Glutamatergic neuron (in vitro differentiated cells): ENCODE data around the gene PPP5C. TPM values are rescaled to one million over a fixed set of nuclear protein-coding genes. Genes with fewer than 3 reads are reported as not detected.
"Not testable (repeated sequence)": the region's sequence is repeated elsewhere in the genome, so short reads cannot be mapped to it uniquely, and the experiment has no call there.

Experiments
- DNase-seq: peaks from one replicate; pipeline ENCODE4 v3.0.0; 2022
- H3K27ac Mint-ChIP-seq: one replicate; pipeline ENCODE4 v1.8.0; 2020; ENCODE audit warnings: mild to moderate bottlenecking, mixed read lengths, inconsistent platforms; ENCODE audit not compliant: unreplicated experiment
- H3K27me3 Mint-ChIP-seq: one replicate; pipeline ENCODE4 v1.8.0; 2020; ENCODE audit warnings: mild to moderate bottlenecking, moderate library complexity, mixed read lengths, inconsistent platforms; ENCODE audit not compliant: unreplicated experiment
- H3K36me3 Mint-ChIP-seq: one replicate; pipeline ENCODE4 v1.8.0; 2020; ENCODE audit warnings: mild to moderate bottlenecking, mixed read lengths, inconsistent platforms; ENCODE audit not compliant: unreplicated experiment
- H3K4me1 Mint-ChIP-seq: one replicate; pipeline ENCODE4 v1.8.0; 2020; ENCODE audit warnings: mild to moderate bottlenecking, low read depth, mixed read lengths, inconsistent platforms; ENCODE audit not compliant: unreplicated experiment
- H3K4me3 Mint-ChIP-seq: one replicate; pipeline ENCODE4 v1.8.0; 2020; ENCODE audit warnings: mild to moderate bottlenecking, mixed read lengths, inconsistent platforms; ENCODE audit not compliant: unreplicated experiment
- H3K9me3 Mint-ChIP-seq: one replicate; pipeline ENCODE4 v1.8.0; 2020; ENCODE audit warnings: mild to moderate bottlenecking, moderate library complexity, mixed read lengths, inconsistent platforms; ENCODE audit not compliant: unreplicated experiment
- total RNA-seq: library from RNA; stranded (reverse); fragmentation: NEBNext Ultra II Directional; extraction: Animal tissue kit (Norgen Biotek cat#: 25700); gene quantifications from one replicate; pipeline ENCODE4 v1.2.1, GENCODE V29; 2021; ENCODE audit not compliant: unreplicated experiment
- TF ChIP-seq, protein P1 (sequence below): fragments of 200-600 bp; sonication (generic); IDR thresholded peaks from one replicate; pipeline ENCODE4 v1.5.0; 2021; ENCODE audit not compliant: partially characterized antibody, unreplicated experiment

PPP5C gene
- total RNA-seq, 1 donor from 2014 or later, result 85.8 TPM

GRCh38 chr19:46309056-46309455, 37.8 kb upstream of the PPP5C start:
- Mint-ChIP-seq H3K4me3 (no peak overlapping the region), H3K27ac (no peak overlapping the region), H3K27me3 (peaks cover 11% of the 10 kb centered on the region), H3K36me3 (peaks cover 18% of the 10 kb centered on the region), H3K4me1 (no peaks in the 10 kb centered on the region), H3K9me3 (peaks cover 8% of the 10 kb centered on the region)
- DNase-seq, result no peak
- TF ChIP-seq, protein P1, sequence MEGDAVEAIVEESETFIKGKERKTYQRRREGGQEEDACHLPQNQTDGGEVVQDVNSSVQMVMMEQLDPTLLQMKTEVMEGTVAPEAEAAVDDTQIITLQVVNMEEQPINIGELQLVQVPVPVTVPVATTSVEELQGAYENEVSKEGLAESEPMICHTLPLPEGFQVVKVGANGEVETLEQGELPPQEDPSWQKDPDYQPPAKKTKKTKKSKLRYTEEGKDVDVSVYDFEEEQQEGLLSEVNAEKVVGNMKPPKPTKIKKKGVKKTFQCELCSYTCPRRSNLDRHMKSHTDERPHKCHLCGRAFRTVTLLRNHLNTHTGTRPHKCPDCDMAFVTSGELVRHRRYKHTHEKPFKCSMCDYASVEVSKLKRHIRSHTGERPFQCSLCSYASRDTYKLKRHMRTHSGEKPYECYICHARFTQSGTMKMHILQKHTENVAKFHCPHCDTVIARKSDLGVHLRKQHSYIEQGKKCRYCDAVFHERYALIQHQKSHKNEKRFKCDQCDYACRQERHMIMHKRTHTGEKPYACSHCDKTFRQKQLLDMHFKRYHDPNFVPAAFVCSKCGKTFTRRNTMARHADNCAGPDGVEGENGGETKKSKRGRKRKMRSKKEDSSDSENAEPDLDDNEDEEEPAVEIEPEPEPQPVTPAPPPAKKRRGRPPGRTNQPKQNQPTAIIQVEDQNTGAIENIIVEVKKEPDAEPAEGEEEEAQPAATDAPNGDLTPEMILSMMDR, result no peak

DNA sequence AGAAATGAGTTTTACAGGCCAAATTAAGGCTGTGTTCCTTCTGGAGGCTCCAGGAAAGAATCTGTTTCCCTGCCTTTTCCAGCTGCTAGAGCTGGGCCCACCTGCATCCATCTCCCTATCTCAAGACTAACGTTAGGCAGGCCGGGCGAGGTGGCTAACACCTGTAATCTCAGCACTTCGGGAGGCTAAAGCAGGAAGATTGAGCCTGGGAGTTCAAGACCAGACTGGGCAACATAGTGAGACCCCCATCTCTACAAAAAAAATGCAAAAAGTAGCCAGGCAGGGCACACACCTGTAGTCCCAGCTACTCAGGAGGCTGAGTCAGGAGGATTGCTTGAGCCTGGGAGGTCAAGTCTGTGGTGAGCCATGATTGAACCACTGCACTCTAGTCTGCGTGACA, 35.4 kb upstream of the PPP5C start:
- TF ChIP-seq, protein P1, result no peak
- Mint-ChIP-seq H3K4me3 (no peak overlapping the region), H3K36me3 (peaks cover 8% of the 10 kb centered on the region), H3K9me3 (peaks cover 3% of the 10 kb centered on the region), H3K27ac (no peak overlapping the region), H3K27me3 (peaks cover 9% of the 10 kb centered on the region), H3K4me1 (no peaks in the 10 kb centered on the region)
- DNase-seq, result no peak

- H3K4me1 Mint-ChIP-seq, DNase-seq, H3K4me3 Mint-ChIP-seq, H3K9me3 Mint-ChIP-seq, H3K27me3 Mint-ChIP-seq, H3K36me3 Mint-ChIP-seq, H3K27ac Mint-ChIP-seq: not testable (repeated sequence)
These were observed 33.1 kb upstream of the PPP5C start for GRCh38 chr19:46313540-46314469.

DNA sequence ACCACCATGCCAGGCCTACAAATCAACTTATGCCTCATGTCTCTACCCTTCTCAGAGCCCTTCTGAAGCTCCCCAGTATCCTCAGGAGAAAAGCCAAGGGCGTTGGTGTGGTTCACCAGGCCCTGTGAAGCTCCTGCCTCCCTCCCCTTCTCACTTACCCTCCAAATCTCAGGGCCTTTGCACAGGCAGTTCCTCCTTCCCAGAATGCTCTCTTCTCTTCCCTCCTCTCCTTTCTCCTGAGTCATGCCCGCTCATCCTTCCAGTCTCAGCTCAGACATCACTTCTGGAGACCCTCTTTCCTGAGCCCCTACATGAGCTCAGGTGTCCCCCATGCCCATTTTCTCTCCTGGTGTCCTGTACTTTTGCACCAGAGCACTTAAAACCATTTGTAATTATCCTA, 29.5 kb upstream of the PPP5C start:
- no peaks in the 10 kb centered on the region for H3K4me1 Mint-ChIP-seq
- no peak overlapping the region for H3K27ac Mint-ChIP-seq
- H3K9me3 Mint-ChIP-seq, result peaks cover 5% of the 10 kb centered on the region
- H3K4me3 Mint-ChIP-seq, result no peak overlapping the region
- no peaks in the 10 kb centered on the region for H3K27me3 Mint-ChIP-seq
- no peak for DNase-seq
- TF ChIP-seq, protein P1, result no peak
- no peaks in the 10 kb centered on the region for H3K36me3 Mint-ChIP-seq

DNA sequence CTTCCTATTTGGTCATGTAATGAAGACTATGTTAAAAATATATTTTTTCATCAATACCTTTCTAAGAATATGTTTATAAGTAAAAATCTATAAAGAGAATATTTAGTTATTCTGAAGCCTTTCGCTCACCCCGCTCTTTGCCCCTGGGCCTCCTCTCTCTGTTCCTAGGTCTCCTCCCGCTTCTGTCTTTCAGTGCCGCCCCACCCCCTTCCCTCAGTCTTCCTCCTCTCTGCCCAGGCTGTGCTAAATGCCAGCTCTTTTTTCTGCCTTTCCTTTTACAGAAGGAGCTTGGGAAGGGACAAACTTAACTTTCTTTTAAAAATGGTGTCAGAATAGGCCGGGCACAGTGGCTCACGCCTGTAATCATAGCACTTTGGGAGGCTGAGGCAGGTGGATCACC, 27.3 kb upstream of the PPP5C start:
- no peak overlapping the region for H3K4me3 Mint-ChIP-seq

More for the DNA sequence above, 27.3 kb upstream of the PPP5C start:
- H3K9me3 Mint-ChIP-seq, result peaks cover 4% of the 10 kb centered on the region
- H3K4me1 Mint-ChIP-seq, result no peaks in the 10 kb centered on the region
- TF ChIP-seq, protein P1, result no peak
- no peaks in the 10 kb centered on the region for H3K36me3 Mint-ChIP-seq
- H3K27me3 Mint-ChIP-seq, result no peaks in the 10 kb centered on the region
- H3K27ac Mint-ChIP-seq, result no peak overlapping the region
- no peak for DNase-seq
